AG10803 (cell line): ENCODE results near the gene CHCHD3.

Source experiments
- DNase-seq: peaks from one replicate; pipeline ENCODE4 v3.0.0; 2010; ENCODE audit warnings: low read depth
- H3K4me3 ChIP-seq: 2 replicates; pipeline ENCODE4 v1.5.1; 2011; ENCODE audit warnings: mild to moderate bottlenecking, low read length, control low read depth
- TF ChIP-seq, protein P1 (sequence below): conservative IDR thresholded peaks from 2 replicates; pipeline ENCODE4 v1.5.1; 2011; ENCODE audit warnings: mild to moderate bottlenecking, low read length, control low read depth, inconsistent platforms

CHCHD3 gene

DNA sequence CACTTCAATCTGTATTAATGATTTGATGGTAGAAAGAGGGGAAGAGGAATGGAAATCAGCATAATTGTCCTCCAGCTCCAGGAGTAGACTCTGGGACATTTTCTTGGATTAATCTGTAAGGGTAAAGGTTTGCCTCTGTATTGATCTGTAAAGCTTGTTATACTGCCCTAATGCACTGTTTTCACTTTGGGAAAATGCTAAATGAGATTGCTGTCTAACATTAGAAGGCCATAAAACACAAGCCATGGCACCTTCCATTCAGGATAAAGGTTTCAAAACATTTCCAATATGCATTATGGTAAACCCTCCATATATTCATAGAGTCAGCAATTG is 282.8 kb downstream of the CHCHD3 start:
- no peak for DNase-seq
- TF ChIP-seq, protein P1, sequence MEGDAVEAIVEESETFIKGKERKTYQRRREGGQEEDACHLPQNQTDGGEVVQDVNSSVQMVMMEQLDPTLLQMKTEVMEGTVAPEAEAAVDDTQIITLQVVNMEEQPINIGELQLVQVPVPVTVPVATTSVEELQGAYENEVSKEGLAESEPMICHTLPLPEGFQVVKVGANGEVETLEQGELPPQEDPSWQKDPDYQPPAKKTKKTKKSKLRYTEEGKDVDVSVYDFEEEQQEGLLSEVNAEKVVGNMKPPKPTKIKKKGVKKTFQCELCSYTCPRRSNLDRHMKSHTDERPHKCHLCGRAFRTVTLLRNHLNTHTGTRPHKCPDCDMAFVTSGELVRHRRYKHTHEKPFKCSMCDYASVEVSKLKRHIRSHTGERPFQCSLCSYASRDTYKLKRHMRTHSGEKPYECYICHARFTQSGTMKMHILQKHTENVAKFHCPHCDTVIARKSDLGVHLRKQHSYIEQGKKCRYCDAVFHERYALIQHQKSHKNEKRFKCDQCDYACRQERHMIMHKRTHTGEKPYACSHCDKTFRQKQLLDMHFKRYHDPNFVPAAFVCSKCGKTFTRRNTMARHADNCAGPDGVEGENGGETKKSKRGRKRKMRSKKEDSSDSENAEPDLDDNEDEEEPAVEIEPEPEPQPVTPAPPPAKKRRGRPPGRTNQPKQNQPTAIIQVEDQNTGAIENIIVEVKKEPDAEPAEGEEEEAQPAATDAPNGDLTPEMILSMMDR = no peak
- no peak overlapping the region for H3K4me3 ChIP-seq

DNA sequence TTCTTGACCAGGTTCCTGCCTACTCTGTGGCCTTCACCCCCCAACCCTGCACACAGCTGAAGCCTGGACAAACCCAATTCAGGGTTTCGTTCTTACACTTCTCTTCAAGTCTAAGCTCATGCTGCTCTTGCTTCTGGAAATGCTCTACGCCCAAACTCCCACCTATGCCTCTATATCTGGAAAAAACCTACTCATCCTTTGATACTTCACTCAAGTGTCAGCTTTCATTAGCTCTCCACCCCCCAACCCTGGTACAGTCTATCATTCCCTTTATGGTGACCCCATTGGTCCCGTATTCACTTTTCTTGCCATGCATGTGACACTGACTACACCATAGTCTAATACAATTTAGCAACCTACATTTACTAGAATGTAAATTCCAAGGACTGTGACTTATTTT is 284.7 kb downstream of the CHCHD3 start:
- DNase-seq = no peak
- no peak overlapping the region for H3K4me3 ChIP-seq
- TF ChIP-seq, protein P1 = no peak

DNA sequence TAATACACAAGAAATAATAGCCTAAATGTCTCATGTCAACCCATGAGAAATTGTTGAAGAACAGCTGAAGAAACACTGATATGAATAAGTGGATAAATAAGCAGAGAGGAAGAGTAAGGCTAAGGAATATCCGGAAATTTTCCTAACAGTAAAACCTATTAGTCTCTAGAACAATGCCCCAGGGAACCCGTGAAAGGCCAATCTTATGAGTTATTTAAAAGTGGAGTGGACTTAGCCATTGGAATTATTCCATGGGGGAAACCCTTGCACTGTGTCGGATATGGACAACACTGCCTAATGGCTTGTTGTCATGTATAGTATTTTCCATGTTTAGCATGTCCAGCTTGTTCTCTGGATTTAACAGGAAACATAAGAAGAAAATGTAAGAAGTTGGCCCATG is 288.4 kb downstream of the CHCHD3 start:
- no peak for DNase-seq
- no peak overlapping the region for H3K4me3 ChIP-seq
- TF ChIP-seq, protein P1 = no peak

DNA sequence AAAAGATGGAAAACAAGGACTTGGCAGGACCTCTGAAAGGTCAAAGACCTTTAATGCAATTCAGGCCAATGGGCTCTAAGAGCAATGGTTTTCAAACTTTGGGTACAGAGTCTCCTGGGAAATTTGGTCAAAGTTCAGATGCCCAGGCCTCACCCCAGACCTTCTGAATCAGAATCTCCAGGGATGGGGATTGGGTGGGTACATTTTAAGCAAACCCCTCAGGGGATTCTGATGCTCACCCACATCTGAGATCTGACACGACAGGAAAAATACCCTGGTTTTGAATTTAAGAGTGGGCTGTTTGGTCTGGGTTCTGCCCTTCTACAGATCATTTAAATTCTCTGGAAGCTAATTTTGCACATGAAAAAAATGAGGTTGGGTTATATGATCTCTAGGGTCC is 290.9 kb downstream of the CHCHD3 start:
- TF ChIP-seq, protein P1 = no peak
- DNase-seq = no peak
- H3K4me3 ChIP-seq = no peak overlapping the region

DNA sequence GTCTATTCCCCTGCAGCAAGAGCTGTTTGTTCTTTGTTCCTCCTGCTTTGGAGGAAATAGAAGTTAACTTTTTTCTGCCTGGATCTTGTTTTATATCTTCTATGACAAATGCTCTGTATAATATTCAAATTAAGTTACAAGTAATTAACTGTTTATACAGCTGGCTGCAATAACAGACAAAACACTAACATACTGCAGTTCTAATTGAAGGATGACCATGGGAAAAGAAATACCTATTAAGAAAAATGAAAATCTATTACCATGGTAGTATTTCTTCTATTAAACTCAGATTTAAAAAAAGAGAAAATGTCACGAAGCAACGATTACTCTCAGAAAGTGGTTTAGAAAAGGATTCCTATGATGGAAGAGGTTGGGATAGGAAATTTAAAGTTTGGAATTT is 291.8 kb downstream of the CHCHD3 start:
- no peak overlapping the region for H3K4me3 ChIP-seq
- no peak for DNase-seq
- TF ChIP-seq, protein P1 = no peak

DNA sequence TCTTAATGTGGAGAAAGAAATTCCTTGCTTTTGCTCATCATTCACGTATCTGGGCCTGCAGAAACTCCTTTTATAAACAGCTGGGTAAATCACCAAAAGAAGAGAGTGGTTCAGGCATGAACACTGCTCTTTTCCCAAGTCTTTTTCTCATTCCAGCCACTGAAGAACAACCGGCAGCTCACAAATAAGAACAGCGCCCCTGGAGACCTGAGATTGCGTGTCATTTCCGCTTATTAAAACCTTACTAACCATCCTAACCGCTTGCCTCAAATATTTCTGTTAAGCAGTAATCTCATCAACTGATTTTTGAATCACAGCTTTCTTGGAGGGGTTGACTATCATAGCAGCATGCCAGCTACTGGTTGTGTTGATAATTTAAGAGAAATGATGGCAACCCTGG is 292.6 kb downstream of the CHCHD3 start:
- H3K4me3 ChIP-seq = no peak overlapping the region
- DNase-seq = no peak
- TF ChIP-seq, protein P1 = no peak

DNA sequence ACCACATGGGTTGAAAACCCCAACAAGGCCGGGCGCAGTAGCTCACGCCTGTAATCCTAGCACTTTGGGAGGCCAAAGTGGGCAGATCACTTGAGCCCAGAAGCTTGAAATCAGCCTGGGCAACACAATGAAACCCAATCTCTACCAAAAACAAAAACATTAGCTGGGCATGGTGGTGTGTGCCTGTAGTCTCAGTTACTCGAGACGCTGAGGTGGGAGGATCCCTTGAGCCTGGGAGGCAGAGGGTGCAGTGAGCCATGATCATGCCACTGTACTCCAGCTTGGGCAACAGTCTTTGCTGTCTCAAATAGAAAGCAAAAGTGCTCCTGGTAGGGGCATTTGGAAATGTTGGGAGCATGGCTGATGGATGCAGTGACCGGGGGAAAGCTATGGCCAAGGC is 296.0 kb downstream of the CHCHD3 start:
- TF ChIP-seq, protein P1 = no peak
- DNase-seq = no peak
- H3K4me3 ChIP-seq = no peak overlapping the region
